ENCODE results near the gene MRPS17. TPM values are rescaled to one million over a fixed set of nuclear protein-coding genes. Genes with fewer than 3 reads are reported as not detected.

Gene MRPS17
- total and polyA plus RNA-seq, 10 of the 15 experiments (the other 5 are each of a cell fraction or from before 2014, with no cell fraction given), result 18.7 to 74.5 (median 29.2) TPM

DNA sequence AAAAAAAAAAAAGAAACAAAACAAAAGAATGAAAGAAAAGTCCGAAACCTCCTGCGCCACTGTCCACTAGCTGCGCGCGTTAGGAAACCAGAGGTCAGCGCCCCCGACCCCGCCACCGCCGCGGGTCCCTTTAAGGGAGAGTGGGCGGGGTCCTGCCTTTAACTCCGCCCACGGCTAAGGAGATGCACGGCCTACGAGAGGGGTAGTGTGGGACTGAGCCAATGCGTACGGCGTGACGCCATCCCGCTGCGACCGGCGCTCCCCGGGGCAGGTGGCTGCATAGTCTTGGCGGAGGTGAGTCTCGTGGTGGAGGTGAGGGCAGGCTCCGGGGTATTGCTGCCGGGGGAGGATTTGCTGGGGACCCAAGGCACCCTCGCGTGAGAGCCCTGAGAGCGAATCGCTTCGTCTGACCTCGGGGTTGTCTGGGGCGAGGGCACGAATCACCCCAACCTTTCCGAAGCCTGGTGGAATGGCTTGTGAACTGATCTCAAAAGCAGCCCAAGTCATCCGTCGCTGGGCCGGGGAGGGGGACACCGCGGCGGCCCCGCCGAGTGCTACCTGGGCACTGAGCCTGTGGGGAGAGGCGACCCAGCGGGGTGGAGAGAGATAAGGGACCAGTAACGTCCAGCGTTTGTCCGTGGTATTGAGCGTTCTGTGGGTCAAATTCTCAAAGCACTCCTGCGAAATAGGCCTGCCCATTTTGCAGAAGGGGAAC lies at the start of gene MRPS17 (continued):
- TF ChIP-seq NFYA (IDR thresholded peaks at IDR 0.05; ENCODE audit: borderline replicate concordance, low read depth, low read length), result no peak
- no peak for TF ChIP-seq KDM1A (IDR thresholded peaks at IDR 0.05; ENCODE audit: borderline replicate concordance)
- no peak for TF ChIP-seq RCOR1 (conservative IDR thresholded peaks at IDR 0.05; ENCODE audit: low read depth, low read length)
- no peak for TF ChIP-seq SREBF2 (IDR thresholded peaks at IDR 0.05; ENCODE audit: low read length)
- TF ChIP-seq MTA3 (IDR thresholded peaks at IDR 0.05; ENCODE audit: borderline replicate concordance, low read length), result no peak
- TF ChIP-seq, protein P1, sequence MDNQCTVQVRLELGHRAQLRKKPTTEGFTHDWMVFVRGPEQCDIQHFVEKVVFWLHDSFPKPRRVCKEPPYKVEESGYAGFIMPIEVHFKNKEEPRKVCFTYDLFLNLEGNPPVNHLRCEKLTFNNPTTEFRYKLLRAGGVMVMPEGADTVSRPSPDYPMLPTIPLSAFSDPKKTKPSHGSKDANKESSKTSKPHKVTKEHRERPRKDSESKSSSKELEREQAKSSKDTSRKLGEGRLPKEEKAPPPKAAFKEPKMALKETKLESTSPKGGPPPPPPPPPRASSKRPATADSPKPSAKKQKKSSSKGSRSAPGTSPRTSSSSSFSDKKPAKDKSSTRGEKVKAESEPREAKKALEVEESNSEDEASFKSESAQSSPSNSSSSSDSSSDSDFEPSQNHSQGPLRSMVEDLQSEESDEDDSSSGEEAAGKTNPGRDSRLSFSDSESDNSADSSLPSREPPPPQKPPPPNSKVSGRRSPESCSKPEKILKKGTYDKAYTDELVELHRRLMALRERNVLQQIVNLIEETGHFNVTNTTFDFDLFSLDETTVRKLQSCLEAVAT (IDR thresholded peaks at IDR 0.05), result peak; percentile 84; the same call in 1 of the 2 replicates
- TF ChIP-seq, protein P2, sequence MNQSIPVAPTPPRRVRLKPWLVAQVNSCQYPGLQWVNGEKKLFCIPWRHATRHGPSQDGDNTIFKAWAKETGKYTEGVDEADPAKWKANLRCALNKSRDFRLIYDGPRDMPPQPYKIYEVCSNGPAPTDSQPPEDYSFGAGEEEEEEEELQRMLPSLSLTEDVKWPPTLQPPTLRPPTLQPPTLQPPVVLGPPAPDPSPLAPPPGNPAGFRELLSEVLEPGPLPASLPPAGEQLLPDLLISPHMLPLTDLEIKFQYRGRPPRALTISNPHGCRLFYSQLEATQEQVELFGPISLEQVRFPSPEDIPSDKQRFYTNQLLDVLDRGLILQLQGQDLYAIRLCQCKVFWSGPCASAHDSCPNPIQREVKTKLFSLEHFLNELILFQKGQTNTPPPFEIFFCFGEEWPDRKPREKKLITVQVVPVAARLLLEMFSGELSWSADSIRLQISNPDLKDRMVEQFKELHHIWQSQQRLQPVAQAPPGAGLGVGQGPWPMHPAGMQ (IDR thresholded peaks at IDR 0.05; ENCODE audit: borderline replicate concordance), result no peak
- no peak for TF ChIP-seq GABPA (IDR thresholded peaks at IDR 0.05; ENCODE audit: low read depth)
- TF ChIP-seq, protein P3, sequence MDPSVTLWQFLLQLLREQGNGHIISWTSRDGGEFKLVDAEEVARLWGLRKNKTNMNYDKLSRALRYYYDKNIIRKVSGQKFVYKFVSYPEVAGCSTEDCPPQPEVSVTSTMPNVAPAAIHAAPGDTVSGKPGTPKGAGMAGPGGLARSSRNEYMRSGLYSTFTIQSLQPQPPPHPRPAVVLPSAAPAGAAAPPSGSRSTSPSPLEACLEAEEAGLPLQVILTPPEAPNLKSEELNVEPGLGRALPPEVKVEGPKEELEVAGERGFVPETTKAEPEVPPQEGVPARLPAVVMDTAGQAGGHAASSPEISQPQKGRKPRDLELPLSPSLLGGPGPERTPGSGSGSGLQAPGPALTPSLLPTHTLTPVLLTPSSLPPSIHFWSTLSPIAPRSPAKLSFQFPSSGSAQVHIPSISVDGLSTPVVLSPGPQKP (IDR thresholded peaks at IDR 0.05; ENCODE audit: low read depth, low read length), result no peak
- TF ChIP-seq POLR2A (IDR thresholded peaks at IDR 0.05; ENCODE audit: low read depth, low read length), result peak; percentile 99
- TF ChIP-seq, protein P4, sequence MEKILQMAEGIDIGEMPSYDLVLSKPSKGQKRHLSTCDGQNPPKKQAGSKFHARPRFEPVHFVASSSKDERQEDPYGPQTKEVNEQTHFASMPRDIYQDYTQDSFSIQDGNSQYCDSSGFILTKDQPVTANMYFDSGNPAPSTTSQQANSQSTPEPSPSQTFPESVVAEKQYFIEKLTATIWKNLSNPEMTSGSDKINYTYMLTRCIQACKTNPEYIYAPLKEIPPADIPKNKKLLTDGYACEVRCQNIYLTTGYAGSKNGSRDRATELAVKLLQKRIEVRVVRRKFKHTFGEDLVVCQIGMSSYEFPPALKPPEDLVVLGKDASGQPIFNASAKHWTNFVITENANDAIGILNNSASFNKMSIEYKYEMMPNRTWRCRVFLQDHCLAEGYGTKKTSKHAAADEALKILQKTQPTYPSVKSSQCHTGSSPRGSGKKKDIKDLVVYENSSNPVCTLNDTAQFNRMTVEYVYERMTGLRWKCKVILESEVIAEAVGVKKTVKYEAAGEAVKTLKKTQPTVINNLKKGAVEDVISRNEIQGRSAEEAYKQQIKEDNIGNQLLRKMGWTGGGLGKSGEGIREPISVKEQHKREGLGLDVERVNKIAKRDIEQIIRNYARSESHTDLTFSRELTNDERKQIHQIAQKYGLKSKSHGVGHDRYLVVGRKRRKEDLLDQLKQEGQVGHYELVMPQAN (conservative IDR thresholded peaks at IDR 0.05), result peak; percentile 72
- TF ChIP-seq EP300 (IDR thresholded peaks at IDR 0.05; ENCODE audit: borderline replicate concordance in 1 of 2, control insufficient read depth in 1 of 2, low read depth in 2 of 2, low read length in 2 of 2), result no peak
- TF ChIP-seq EZH2 (IDR thresholded peaks at IDR 0.05; ENCODE audit: borderline replicate concordance, control insufficient read depth, low read depth, low read length), result no peak
- no peak for TF ChIP-seq SUZ12 (IDR thresholded peaks at IDR 0.05; ENCODE audit: unreplicated experiment)
- TF ChIP-seq BHLHE40 (IDR thresholded peaks at IDR 0.05; ENCODE audit: borderline replicate concordance in 1 of 2, low read depth in 2 of 2, low read length in 1 of 2), result peak; percentile 31 to 81; a peak in 2 of 4 replicates
- TF ChIP-seq, protein P5, sequence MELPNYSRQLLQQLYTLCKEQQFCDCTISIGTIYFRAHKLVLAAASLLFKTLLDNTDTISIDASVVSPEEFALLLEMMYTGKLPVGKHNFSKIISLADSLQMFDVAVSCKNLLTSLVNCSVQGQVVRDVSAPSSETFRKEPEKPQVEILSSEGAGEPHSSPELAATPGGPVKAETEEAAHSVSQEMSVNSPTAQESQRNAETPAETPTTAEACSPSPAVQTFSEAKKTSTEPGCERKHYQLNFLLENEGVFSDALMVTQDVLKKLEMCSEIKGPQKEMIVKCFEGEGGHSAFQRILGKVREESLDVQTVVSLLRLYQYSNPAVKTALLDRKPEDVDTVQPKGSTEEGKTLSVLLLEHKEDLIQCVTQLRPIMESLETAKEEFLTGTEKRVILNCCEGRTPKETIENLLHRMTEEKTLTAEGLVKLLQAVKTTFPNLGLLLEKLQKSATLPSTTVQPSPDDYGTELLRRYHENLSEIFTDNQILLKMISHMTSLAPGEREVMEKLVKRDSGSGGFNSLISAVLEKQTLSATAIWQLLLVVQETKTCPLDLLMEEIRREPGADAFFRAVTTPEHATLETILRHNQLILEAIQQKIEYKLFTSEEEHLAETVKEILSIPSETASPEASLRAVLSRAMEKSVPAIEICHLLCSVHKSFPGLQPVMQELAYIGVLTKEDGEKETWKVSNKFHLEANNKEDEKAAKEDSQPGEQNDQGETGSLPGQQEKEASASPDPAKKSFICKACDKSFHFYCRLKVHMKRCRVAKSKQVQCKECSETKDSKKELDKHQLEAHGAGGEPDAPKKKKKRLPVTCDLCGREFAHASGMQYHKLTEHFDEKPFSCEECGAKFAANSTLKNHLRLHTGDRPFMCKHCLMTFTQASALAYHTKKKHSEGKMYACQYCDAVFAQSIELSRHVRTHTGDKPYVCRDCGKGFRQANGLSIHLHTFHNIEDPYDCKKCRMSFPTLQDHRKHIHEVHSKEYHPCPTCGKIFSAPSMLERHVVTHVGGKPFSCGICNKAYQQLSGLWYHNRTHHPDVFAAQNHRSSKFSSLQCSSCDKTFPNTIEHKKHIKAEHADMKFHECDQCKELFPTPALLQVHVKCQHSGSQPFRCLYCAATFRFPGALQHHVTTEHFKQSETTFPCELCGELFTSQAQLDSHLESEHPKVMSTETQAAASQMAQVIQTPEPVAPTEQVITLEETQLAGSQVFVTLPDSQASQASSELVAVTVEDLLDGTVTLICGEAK (IDR thresholded peaks at IDR 0.05; ENCODE audit: borderline replicate concordance), result no peak; the same call in 1 of the 2 replicates
- TF ChIP-seq RELA (IDR thresholded peaks at IDR 0.05; ENCODE audit: borderline replicate concordance, partially characterized antibody), result no peak
